Measurements from ENCODE around the gene CC2D1B.

CC2D1B gene

GRCh38 chr1:52359676-52360594 lies 6.1 kb downstream of the CC2D1B start:
- no peak for DNase-seq (ENCODE audit: low read depth)

DNA sequence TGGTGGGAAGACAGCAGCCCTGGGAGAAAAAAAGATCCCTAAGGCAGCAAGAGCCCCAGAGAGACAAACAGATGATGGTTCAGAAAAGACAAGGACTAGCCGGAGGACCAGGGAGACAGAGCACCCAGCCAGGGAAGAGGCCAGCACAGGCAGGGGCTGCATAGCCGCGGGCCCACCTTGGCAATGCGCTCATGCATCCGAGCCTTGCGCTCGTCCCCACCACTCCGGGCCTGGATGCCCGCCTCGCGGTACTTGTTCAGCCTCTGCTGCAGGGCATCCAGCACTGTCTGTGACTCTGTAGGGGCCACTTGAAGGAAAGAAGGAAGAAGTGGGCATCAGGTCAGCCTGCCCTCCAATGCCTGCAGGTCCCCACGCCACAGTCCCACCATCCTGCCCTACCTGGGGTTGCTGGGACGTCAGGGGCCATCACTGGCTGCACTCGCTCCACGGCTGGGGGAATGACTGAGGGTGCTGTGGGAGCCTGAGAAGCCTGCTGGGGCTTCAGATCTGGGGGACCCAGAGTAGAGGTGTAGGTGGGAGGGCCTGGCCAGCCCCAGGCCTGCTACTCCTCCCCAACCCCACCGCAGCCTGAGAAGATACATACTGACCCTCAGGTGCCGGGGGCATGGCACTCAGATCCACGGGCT lies 7.0 kb downstream of the CC2D1B start:
- no peak for DNase-seq (ENCODE audit: low read depth)

GRCh38 chr1:52357397-52357796 lies 8.6 kb downstream of the CC2D1B start:
- no peak for DNase-seq (ENCODE audit: low read depth)

DNA sequence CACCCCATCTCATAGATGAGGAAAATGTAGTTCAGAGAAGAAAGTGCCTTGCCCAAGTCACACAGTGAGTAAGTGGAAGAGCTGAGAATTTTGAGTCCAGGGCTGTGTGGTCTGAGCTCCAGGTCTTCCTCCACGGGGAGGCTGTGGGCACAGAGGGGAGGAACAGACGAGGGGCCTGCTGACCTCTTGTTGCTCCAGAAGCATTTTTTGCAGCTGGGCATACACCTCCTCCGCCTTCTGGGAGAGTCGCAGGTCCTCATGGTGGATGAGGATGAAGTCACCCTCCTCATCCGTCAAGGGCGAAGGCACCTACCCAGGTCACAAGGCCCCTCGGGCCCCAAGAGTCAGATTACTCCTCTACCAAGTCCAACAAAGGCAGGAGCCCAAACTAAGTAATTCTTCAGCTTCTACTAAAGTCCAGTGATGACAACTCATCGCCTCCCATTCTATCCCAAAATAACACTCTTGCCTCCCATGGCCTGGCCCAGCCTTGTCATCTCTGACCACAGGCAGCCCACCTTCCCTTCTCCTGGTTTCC lies 9.1 kb downstream of the CC2D1B start:
- DNase-seq (ENCODE audit: low read depth) = no peak

- no peak for DNase-seq (ENCODE audit: low read depth)
These were observed 10.0 kb downstream of the CC2D1B start for GRCh38 chr1:52355847-52356505.

- DNase-seq (ENCODE audit: low read depth) = no peak
These were observed 10.6 kb downstream of the CC2D1B start for GRCh38 chr1:52355436-52355835.

- DNase-seq (ENCODE audit: low read depth) = no peak
These were observed 13.3 kb downstream of the CC2D1B start for GRCh38 chr1:52352690-52353089.

DNA sequence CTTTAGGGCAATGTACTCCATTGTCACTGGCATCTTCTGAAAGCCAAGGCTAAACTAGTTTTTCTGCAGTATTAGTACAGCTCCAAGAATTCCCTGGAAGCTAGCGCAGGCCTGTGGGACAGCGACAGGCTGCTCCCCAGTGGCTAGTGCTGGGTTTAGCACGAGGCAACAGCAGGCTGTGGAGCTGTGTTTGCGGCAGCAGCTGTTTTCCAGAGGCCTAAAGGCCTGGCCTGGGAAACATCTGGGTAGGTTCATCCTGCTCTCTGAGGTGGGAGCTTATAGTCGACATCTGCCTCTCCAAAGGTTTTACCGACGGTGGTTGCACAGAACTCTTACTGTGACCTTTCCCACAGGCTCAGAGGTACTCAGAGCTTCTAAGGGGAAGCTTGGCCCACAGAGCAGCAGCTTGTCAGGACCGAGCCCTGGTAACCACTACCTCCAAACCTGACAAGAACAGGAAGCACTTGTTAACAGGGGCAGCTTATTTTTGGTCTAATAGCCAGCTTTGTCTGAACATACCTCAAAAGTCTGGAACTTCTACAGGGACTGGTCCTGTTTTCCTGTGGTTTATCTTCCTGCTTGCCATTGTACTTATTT lies 17.2 kb downstream of the CC2D1B start:
- no peak for DNase-seq (ENCODE audit: low read depth)

DNA sequence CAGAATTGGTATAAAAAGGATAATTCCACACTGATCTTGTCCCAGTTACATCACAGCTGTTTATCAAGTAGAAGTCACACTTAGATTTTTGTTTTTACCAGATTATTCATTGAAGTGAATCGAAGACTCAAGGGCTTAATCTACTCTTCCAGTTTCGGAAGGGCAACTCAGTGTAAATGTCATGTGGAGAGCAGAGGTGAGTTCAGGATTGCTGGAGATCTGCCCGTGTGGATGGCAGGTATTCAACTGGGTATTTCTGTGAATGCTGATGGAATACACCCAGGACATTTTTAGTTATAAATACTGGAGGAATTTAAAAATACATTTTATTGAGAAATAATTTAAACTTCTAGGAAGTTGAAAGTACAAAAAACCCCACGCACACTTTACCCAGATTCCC lies 19.4 kb downstream of the CC2D1B start:
- no peak for DNase-seq (ENCODE audit: low read depth)

- DNase-seq (ENCODE audit: low read depth) = no peak
These were observed 20.8 kb downstream of the CC2D1B start for GRCh38 chr1:52345252-52345651.

DNA sequence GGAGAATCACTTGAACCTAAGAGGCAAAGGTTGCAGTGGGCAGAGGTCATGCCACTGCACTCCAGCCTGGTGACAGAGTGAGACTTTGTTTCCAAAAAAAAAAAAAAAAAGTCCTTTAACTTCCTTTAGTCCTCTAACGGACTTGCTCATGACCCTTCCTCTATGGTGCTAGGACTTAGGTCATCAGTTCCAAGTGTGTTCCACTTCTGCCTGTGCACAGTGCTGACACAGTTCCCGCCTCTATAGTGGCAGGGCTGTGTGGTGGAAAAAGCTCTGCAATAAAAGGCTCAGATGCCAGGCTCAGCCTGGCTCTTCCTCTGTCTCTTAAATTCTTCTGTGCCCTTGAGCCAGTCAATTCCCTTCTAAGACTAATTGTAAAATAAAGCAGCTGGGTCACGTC lies 22.0 kb downstream of the CC2D1B start:
- DNase-seq (ENCODE audit: low read depth) = no peak

GRCh38 chr1:52341655-52342260 lies 24.2 kb downstream of the CC2D1B start:
- no peak for DNase-seq (ENCODE audit: low read depth)

DNA sequence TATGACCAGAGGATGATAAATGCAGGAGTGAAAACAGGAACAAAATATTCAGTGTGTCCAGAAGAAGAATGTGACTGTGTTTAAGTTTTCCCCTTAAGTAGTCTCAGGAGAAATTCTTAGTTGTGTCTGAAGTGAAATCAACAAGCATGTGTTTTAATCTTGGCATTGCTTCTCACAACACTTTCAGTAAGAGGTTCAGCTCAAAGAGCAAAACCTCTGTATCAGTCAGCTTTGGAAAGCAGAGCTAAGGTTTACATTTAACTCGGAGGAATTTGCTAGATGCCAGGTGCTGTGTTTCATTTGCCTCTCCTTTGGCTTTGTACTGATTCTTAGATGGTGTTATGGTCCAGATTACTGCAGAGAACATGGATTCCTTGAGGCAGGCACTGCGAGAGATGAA lies 28.6 kb downstream of the CC2D1B start:
- DNase-seq (ENCODE audit: low read depth) = no peak

DNA sequence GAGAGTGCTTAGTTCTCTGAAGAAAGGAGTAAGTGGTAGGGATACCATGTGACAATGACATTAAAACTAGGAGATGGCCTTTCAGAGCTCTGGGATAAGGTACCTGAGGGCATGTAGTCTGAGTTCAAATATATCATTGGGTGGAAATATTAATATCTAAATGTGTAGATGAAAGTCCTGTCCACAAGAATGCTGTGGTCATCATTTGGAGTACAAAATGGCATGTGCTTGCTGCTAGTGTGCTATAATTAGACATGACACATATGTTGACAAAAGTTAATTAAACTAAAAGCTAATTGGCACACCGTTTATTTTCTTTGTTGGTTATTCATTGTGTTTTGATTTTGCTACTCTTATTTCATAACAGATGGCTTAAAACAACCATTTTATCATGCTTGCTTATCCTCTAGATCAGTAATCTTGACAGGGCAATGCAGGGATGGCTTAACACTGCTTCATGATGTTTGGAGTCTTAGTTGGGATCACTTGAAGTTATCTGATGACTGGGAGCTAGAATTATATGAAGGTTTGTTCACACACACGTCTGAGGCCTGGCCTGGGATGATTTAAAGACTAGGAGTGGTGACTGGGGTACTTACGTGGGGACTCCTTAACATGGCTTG lies 31.0 kb downstream of the CC2D1B start:
- DNase-seq (ENCODE audit: low read depth) = no peak

DNA sequence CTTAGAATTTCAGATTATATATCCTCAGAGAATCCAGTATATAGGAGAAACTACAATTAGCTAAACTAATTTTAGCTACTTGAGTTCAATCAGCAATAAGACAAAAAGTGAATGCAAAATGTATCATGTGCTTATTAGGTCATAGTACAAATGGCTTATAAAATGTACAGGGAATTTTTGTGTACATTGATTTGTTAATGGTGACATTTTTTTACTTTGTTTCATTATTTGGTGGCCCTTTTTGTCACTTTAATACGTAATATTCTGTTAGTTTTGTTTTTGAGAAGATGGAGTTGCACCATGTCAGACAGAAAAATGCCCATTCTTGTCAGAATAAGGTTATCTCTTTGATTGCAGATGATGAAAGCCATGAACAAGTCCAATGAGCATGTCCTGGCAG lies 33.6 kb downstream of the CC2D1B start:
- DNase-seq (ENCODE audit: low read depth) = no peak

DNA sequence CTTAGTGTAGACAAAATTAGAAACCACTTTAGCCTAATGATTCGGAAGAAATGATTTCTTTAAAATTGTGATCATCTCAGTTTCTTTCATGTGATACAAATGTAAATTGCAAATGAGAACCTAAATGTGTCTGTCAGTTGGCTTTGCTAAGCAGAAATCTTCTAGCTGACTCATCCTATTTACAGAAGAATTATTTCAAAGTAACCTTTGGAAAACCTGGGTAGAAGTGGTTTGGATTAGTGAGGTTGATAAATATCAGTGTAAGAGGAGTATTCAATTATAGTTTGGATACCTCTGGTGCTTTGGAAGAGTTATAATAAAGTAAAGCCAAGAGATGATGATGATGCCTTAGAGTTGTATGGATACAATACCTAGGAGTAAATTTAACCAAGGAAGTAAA lies 37.4 kb downstream of the CC2D1B start:
- DNase-seq (ENCODE audit: low read depth) = no peak

- DNase-seq (ENCODE audit: low read depth) = no peak
These were observed 40.2 kb downstream of the CC2D1B start for GRCh38 chr1:52325786-52326185.

GRCh38 chr1:52323731-52324130 lies 42.3 kb downstream of the CC2D1B start:
- no peak for DNase-seq (ENCODE audit: low read depth)

- DNase-seq (ENCODE audit: low read depth) = no peak
These were observed 44.9 kb downstream of the CC2D1B start for GRCh38 chr1:52321061-52321460.

DNA sequence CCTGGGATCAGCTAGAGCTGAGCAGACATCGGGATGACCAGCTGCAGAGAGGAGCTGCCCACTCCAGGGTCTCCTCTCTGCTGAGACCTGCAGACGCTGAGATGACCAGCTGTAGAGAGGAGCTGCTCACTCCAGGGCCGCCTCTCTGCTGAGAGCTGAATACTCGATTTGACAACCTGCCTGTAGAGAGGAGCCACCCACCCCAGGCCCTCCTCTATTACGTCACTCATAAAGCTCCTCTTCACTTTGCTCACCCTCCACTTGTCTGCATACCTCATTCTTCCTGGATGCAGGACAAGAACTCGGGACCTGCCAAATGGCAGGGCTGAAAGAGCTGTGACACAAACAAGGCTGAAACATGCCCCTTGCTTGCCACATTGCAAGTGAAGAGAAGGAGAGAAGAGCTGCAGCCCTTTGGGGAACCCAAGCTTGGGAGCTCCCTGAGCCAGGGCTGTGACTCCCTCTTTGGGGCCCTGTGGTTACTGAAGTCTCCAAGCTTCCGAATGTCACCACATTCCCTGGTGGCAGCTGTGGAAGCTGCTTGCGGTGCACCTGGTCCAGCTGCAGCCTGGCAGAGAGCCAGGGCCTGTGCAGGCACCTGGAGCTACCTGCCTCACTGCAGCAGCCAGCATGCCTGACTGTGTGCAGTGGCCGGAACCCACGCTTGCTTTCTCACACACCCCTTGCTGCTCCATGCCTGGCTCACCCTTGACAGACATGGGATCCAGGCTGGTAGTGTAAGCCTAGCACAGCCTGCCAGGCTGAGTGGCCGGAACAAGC lies 59.6 kb downstream of the CC2D1B start:
- no peak for DNase-seq (ENCODE audit: low read depth)

Measured in T follicular helper cell (primary cell).